HepG2 (cell line): ENCODE measurements around the gene POFUT1. TPM values are rescaled to one million over a fixed set of nuclear protein-coding genes. Genes with fewer than 3 reads are reported as not detected.

Experiments used
- GTF2F1 ChIP-seq: fragments of 150-350 bp; IDR thresholded peaks from 2 replicates; pipeline ENCODE4 v1.6.1; 2014; ENCODE audit warnings: low read length
- HNF4G ChIP-seq, 2 experiments: sonication (generic) in 1 of 2; formaldehyde crosslinking in 1 of 2; IDR thresholded peaks; 2 replicates each; pipeline versions ENCODE4 v1.4.0 to v1.6.1; 2011 to 2020; ENCODE audit warnings: borderline replicate concordance in 2 of 2, low read depth in 2 of 2, mild to moderate bottlenecking in 2 of 2, low read length in 1 of 2, missing genetic modification reagents in 1 of 2, moderate library complexity in 1 of 2
- MEF2D ChIP-seq: sonication (generic); formaldehyde crosslinking; IDR thresholded peaks from 2 replicates; pipeline ENCODE4 v1.5.1; 2020; ENCODE audit warnings: mild to moderate bottlenecking, missing genetic modification reagents
- NFKBIZ ChIP-seq: IDR thresholded peaks from 2 replicates; pipeline ENCODE4 v1.6.1; 2018; ENCODE audit warnings: missing genetic modification reagents, missing compliant biosample characterization
- PAF1 ChIP-seq: IDR thresholded peaks from 2 replicates; pipeline ENCODE4 v1.6.1; 2016; ENCODE audit warnings: missing genetic modification reagents, missing compliant biosample characterization
- PITX1 ChIP-seq: sonication (generic); formaldehyde crosslinking; IDR thresholded peaks from 2 replicates; pipeline ENCODE4 v1.5.1; 2020; ENCODE audit warnings: mild to moderate bottlenecking, missing genetic modification reagents
- PLRG1 ChIP-seq: fragments of 450-650 bp; conservative IDR thresholded peaks from 2 replicates; pipeline ENCODE4 v1.6.1; 2016
- SKI ChIP-seq: fragments of 450-650 bp; IDR thresholded peaks from one replicate; pipeline ENCODE4 v1.6.1; 2018; ENCODE audit warnings: mild to moderate bottlenecking; ENCODE audit not compliant: partially characterized antibody
- SOX5 ChIP-seq: IDR thresholded peaks from 2 replicates; pipeline ENCODE4 v1.6.1; 2016; ENCODE audit warnings: borderline replicate concordance
- ZNF207 ChIP-seq: fragments of 450-650 bp; IDR thresholded peaks from 2 replicates; pipeline ENCODE4 v1.6.1; 2016; ENCODE audit warnings: antibody characterized with exemption, borderline replicate concordance
- ZNF235 ChIP-seq: sonication (generic); formaldehyde crosslinking; IDR thresholded peaks from 2 replicates; pipeline ENCODE4 v1.8.1; 2023; ENCODE audit warnings: mild to moderate bottlenecking, missing genetic modification reagents, borderline replicate concordance
- ZNF263 ChIP-seq: sonication (generic); formaldehyde crosslinking; IDR thresholded peaks from 2 replicates; pipeline ENCODE4 v1.4.0; 2020; ENCODE audit warnings: missing genetic modification reagents
- ZNF292 ChIP-seq: sonication (generic); formaldehyde crosslinking; IDR thresholded peaks from 2 replicates; pipeline ENCODE4 v1.8.1; 2022; ENCODE audit warnings: mild to moderate bottlenecking, low read depth, missing genetic modification reagents, borderline replicate concordance
- ZNF629 ChIP-seq: sonication (generic); formaldehyde crosslinking; conservative IDR thresholded peaks from 2 replicates; pipeline ENCODE4 v1.5.0; 2020; ENCODE audit warnings: missing genetic modification reagents
- polyA plus RNA-seq, 8 experiments: library from polyadenylated mRNA; depleted of rRNA in 3 of 8; stranded (reverse) in 7 of 8; unstranded in 1 of 8; fragments of >200 nt; fragmentation: Illumina TruSeq in 4 of 8; extraction: Trizol in 4 of 8; gene quantifications; 2 replicates each; pipeline versions ENCODE4 v1.2.1 to v1.2.3, GENCODE V29; 2011 to 2016; ENCODE audit warnings: low read depth in 4 of 8, missing spikeins in 1 of 8, mixed read lengths in 1 of 8; ENCODE audit not compliant: insufficient read depth in 1 of 8
- total RNA-seq, 5 experiments: library from RNA; depleted of rRNA; stranded (reverse); fragments of >200 nt; fragmentation: Illumina TruSeq; extraction: Trizol; gene quantifications; 2 replicates each; pipeline ENCODE4 v1.2.3, GENCODE V29; 2016; ENCODE audit warnings: low read depth in 1 of 5
- TF ChIP-seq, protein P1 (sequence below): sonication (generic); formaldehyde crosslinking; conservative IDR thresholded peaks from 2 replicates; pipeline ENCODE4 v1.4.0; 2020; ENCODE audit warnings: mild to moderate bottlenecking, missing genetic modification reagents, moderate library complexity
- TF ChIP-seq, protein P2 (sequence below): sonication (generic); formaldehyde crosslinking; IDR thresholded peaks from 2 replicates; pipeline ENCODE4 v1.5.0; 2020; ENCODE audit warnings: missing genetic modification reagents
- TF ChIP-seq, protein P3 (sequence below): IDR thresholded peaks from 2 replicates; pipeline ENCODE4 v1.6.1; 2018; ENCODE audit warnings: missing genetic modification reagents, mild to moderate bottlenecking, missing compliant biosample characterization
- TF ChIP-seq, protein P4 (sequence below): fragments of 450-650 bp; IDR thresholded peaks from 2 replicates; pipeline ENCODE4 v1.6.1; 2017
- TF ChIP-seq, protein P5 (sequence below): sonication (generic); formaldehyde crosslinking; IDR thresholded peaks from 2 replicates; pipeline ENCODE4 v1.4.0; 2020; ENCODE audit warnings: missing genetic modification reagents, low read depth, mild to moderate bottlenecking, borderline replicate concordance
- TF ChIP-seq, protein P6 (sequence below): sonication (generic); formaldehyde crosslinking; IDR thresholded peaks from 2 replicates; pipeline ENCODE4 v1.4.0; 2020; ENCODE audit warnings: missing genetic modification reagents, mild to moderate bottlenecking, borderline replicate concordance

POFUT1 gene
- total and polyA plus RNA-seq, 2 of the 13 experiments (the other 11 are each of a cell fraction or from before 2014, with no cell fraction given) = 35.5 to 58.3 TPM

DNA sequence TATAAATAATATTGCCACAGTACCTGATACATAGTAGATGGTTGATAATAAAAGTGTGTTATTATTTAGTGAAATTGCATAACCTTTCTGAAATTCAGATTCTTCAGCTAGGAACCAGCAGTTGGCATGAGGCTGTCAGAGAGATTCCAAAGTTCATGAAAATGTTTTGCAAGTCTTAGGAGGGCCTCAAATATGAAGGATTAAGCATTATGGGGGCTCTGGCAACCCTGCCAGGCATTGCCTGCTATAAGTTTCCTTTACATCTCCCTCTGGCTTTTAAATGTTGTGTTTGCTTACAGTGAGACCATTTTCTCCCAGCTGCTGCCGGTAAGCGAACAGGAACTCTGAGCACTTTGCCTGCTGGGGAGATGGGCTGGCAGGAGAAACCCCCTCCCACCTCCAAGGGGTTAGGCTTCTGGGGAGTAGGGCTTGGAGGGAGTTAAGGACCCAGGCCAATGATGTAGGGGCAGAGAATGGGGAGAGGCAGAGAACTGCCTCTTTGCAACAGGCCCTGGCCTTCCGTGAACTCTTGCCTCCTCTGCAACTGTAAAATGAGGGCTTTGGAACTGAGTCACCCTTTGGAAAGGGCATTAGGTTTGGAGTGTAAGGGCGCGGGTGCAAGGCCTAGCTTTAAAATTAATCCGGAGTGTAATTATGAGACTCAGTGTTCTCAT lies 36.6 kb downstream of the POFUT1 start (continued):
- TF ChIP-seq, protein P1, sequence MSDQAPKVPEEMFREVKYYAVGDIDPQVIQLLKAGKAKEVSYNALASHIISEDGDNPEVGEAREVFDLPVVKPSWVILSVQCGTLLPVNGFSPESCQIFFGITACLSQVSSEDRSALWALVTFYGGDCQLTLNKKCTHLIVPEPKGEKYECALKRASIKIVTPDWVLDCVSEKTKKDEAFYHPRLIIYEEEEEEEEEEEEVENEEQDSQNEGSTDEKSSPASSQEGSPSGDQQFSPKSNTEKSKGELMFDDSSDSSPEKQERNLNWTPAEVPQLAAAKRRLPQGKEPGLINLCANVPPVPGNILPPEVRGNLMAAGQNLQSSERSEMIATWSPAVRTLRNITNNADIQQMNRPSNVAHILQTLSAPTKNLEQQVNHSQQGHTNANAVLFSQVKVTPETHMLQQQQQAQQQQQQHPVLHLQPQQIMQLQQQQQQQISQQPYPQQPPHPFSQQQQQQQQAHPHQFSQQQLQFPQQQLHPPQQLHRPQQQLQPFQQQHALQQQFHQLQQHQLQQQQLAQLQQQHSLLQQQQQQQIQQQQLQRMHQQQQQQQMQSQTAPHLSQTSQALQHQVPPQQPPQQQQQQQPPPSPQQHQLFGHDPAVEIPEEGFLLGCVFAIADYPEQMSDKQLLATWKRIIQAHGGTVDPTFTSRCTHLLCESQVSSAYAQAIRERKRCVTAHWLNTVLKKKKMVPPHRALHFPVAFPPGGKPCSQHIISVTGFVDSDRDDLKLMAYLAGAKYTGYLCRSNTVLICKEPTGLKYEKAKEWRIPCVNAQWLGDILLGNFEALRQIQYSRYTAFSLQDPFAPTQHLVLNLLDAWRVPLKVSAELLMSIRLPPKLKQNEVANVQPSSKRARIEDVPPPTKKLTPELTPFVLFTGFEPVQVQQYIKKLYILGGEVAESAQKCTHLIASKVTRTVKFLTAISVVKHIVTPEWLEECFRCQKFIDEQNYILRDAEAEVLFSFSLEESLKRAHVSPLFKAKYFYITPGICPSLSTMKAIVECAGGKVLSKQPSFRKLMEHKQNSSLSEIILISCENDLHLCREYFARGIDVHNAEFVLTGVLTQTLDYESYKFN = peak; percentile 60; the same call in 1 of the 2 replicates
- TF ChIP-seq ZNF629 (CRISPR knock-in tag) = peak; percentile 83; the same call in 1 of the 2 replicates
- peak; percentile 50 for TF ChIP-seq NFKBIZ
- TF ChIP-seq, protein P2, sequence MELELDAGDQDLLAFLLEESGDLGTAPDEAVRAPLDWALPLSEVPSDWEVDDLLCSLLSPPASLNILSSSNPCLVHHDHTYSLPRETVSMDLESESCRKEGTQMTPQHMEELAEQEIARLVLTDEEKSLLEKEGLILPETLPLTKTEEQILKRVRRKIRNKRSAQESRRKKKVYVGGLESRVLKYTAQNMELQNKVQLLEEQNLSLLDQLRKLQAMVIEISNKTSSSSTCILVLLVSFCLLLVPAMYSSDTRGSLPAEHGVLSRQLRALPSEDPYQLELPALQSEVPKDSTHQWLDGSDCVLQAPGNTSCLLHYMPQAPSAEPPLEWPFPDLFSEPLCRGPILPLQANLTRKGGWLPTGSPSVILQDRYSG (CRISPR knock-in tag) = no peak
- TF ChIP-seq, protein P3, sequence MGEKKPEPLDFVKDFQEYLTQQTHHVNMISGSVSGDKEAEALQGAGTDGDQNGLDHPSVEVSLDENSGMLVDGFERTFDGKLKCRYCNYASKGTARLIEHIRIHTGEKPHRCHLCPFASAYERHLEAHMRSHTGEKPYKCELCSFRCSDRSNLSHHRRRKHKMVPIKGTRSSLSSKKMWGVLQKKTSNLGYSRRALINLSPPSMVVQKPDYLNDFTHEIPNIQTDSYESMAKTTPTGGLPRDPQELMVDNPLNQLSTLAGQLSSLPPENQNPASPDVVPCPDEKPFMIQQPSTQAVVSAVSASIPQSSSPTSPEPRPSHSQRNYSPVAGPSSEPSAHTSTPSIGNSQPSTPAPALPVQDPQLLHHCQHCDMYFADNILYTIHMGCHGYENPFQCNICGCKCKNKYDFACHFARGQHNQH = 0 out of 2 replicates have a peak, but pooled peaks have one; percentile 23
- TF ChIP-seq ZNF292 (CRISPR knock-in tag) = peak; percentile 72; the same call in 1 of the 2 replicates
- no peak for TF ChIP-seq PAF1 (CRISPR knock-in tag)
- no peak for TF ChIP-seq ZNF235 (CRISPR knock-in tag)
- TF ChIP-seq ZNF263 (CRISPR knock-in tag) = no peak
- TF ChIP-seq, protein P4, sequence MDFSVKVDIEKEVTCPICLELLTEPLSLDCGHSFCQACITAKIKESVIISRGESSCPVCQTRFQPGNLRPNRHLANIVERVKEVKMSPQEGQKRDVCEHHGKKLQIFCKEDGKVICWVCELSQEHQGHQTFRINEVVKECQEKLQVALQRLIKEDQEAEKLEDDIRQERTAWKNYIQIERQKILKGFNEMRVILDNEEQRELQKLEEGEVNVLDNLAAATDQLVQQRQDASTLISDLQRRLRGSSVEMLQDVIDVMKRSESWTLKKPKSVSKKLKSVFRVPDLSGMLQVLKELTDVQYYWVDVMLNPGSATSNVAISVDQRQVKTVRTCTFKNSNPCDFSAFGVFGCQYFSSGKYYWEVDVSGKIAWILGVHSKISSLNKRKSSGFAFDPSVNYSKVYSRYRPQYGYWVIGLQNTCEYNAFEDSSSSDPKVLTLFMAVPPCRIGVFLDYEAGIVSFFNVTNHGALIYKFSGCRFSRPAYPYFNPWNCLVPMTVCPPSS = no peak
- no peak for TF ChIP-seq SKI
- TF ChIP-seq, protein P5, sequence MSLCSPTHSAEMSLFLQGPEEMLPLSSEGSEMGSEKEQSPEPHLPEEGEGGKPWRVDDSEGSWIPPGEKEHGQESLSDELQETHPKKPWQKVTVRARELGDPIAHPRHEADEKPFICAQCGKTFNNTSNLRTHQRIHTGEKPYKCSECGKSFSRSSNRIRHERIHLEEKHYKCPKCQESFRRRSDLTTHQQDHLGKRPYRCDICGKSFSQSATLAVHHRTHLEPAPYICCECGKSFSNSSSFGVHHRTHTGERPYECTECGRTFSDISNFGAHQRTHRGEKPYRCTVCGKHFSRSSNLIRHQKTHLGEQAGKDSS = 0 out of 2 replicates have a peak, but pooled peaks have one; percentile 63
- TF ChIP-seq, protein P6, sequence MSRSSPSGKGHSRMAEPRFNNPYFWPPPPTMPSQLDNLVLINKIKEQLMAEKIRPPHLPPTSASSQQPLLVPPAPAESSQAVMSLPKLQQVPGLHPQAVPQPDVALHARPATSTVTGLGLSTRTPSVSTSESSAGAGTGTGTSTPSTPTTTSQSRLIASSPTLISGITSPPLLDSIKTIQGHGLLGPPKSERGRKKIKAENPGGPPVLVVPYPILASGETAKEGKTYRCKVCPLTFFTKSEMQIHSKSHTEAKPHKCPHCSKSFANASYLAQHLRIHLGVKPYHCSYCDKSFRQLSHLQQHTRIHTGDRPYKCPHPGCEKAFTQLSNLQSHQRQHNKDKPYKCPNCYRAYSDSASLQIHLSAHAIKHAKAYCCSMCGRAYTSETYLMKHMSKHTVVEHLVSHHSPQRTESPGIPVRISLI (CRISPR knock-in tag) = 0 out of 2 replicates have a peak, but pooled peaks have one; percentile 19
- TF ChIP-seq ZNF207 = no peak
- TF ChIP-seq SOX5 (CRISPR knock-in tag) = no peak
- no peak for TF ChIP-seq GTF2F1
- peak; percentile 40; the same call in 1 of the 2 replicates for TF ChIP-seq PITX1 (CRISPR knock-in tag)
- no peak for TF ChIP-seq PLRG1
- peak; percentile 60; the same call in 1 of the 2 replicates for TF ChIP-seq HNF4G (IDR thresholded peaks at IDR 0.05; ENCODE audit: borderline replicate concordance, low read depth, low read length)
- no peak for TF ChIP-seq HNF4G (CRISPR knock-in tag; IDR thresholded peaks at IDR 0.05; ENCODE audit: borderline replicate concordance, low read depth)
- peak; percentile 38; the same call in 1 of the 2 replicates for TF ChIP-seq MEF2D
